Activated CD8-positive, alpha-beta T cell treated with anti-CD3 and anti-CD28 coated beads for 36 hours (primary cell): ENCODE results near the gene TRPV2. TPM values are rescaled to one million over a fixed set of nuclear protein-coding genes. Genes with fewer than 3 reads are reported as not detected.

ENCODE experiments used
- ATAC-seq: fragments of 200-7000 bp; cut with Tn5 transposase; one replicate; pipeline ENCODE4 v1.10.0; 2021; ENCODE audit warnings: mild to moderate bottlenecking, moderate library complexity
- CTCF ChIA-PET: fragments of 350-600 bp; sonication (Branson Sonifier 250); formaldehyde crosslinking; loops from one replicate; lab custom pipeline; 2021; ENCODE audit warnings: antibody characterized with exemption; lab: Charles Lee
- POLR2A ChIA-PET: fragments of 350-600 bp; sonication (Branson Sonifier 250); formaldehyde crosslinking; loops from one replicate; lab custom pipeline; 2021; ENCODE audit warnings: antibody characterized with exemption; lab: Charles Lee
- DNase-seq: peaks from one replicate; pipeline ENCODE4 v3.0.0-alpha.2; 2020
- H3K27ac Mint-ChIP-seq: one replicate; pipeline ENCODE4 v1.8.0; 2021; ENCODE audit warnings: mild to moderate bottlenecking, mixed read lengths
- H3K27me3 Mint-ChIP-seq: one replicate; pipeline ENCODE4 v1.8.0; 2021; ENCODE audit warnings: mixed read lengths
- H3K36me3 Mint-ChIP-seq: one replicate; pipeline ENCODE4 v1.8.0; 2021; ENCODE audit warnings: low read depth, mixed read lengths
- H3K4me1 Mint-ChIP-seq: one replicate; pipeline ENCODE4 v1.8.0; 2021; ENCODE audit warnings: low read depth, mixed read lengths
- H3K4me3 Mint-ChIP-seq: one replicate; pipeline ENCODE4 v1.8.0; 2021; ENCODE audit warnings: mild to moderate bottlenecking, moderate library complexity, mixed read lengths
- H3K9me3 Mint-ChIP-seq: one replicate; pipeline ENCODE4 v1.8.0; 2021; ENCODE audit warnings: mixed read lengths
- intact Hi-C: fragments of 100-400 bp; cut with micrococcal nuclease; formaldehyde crosslinking; loops from one replicate; pipeline ENCODE4 v1.10.0; 2022
- total RNA-seq, 2 experiments: library from RNA; stranded (reverse); gene quantifications; one replicate each; pipeline ENCODE4 v1.2.3, GENCODE V29; 2021
- TF ChIP-seq, protein P1 (sequence below): fragments of 200-600 bp; IDR thresholded peaks from one replicate; pipeline ENCODE4 v1.8.0; 2022; ENCODE audit warnings: antibody characterized with exemption, mild to moderate bottlenecking

The TRPV2 gene
- total RNA-seq, 2 experiments from 2014 or later, result 44.6 to 47.6 TPM

DNA sequence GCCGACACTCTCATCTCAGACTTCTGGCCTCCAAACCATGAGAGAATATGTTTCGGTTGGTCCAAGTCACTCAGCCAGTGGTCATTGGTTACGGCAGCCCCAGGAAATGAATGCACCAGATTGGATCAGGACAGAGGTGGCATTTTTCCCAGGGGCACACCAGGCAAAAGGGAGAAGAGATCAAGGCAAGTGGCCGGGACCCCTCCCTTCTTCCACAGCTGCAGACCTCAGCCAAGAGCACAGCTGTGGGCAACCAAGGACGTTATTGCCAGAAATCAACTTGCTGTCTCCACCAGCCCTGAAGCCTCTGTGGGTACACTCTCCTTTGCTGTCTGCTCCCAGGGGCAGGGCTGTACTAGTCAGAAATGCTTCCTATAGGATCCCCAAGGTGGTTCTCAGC, 55.9 kb downstream of the TRPV2 start:
- H3K27me3 Mint-ChIP-seq, result no peaks in the 10 kb centered on the region
- DNase-seq (no peak), ATAC-seq (no peak)
- no peaks in the 10 kb centered on the region for H3K4me1 Mint-ChIP-seq
- no peak overlapping the region for H3K27ac Mint-ChIP-seq
- TF ChIP-seq, protein P1, sequence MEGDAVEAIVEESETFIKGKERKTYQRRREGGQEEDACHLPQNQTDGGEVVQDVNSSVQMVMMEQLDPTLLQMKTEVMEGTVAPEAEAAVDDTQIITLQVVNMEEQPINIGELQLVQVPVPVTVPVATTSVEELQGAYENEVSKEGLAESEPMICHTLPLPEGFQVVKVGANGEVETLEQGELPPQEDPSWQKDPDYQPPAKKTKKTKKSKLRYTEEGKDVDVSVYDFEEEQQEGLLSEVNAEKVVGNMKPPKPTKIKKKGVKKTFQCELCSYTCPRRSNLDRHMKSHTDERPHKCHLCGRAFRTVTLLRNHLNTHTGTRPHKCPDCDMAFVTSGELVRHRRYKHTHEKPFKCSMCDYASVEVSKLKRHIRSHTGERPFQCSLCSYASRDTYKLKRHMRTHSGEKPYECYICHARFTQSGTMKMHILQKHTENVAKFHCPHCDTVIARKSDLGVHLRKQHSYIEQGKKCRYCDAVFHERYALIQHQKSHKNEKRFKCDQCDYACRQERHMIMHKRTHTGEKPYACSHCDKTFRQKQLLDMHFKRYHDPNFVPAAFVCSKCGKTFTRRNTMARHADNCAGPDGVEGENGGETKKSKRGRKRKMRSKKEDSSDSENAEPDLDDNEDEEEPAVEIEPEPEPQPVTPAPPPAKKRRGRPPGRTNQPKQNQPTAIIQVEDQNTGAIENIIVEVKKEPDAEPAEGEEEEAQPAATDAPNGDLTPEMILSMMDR, result no peak
- CTCF ChIA-PET, result interaction anchor here (1.7 kb wide), 1 partner anchor 18 kb away, joined by 6 read pairs; no protein-coding TSS in a partner anchor
- no peak overlapping the region for H3K4me3 Mint-ChIP-seq
- POLR2A ChIA-PET, result interaction anchor here (0.6 to 0.7 kb wide), 2 partner anchors 25 to 27 kb away, joined by 3 read pairs; no protein-coding TSS in a partner anchor
- no peaks in the 10 kb centered on the region for H3K9me3 Mint-ChIP-seq
- H3K36me3 Mint-ChIP-seq, result no peaks in the 10 kb centered on the region
- intact Hi-C loops, result no loop called here

DNA sequence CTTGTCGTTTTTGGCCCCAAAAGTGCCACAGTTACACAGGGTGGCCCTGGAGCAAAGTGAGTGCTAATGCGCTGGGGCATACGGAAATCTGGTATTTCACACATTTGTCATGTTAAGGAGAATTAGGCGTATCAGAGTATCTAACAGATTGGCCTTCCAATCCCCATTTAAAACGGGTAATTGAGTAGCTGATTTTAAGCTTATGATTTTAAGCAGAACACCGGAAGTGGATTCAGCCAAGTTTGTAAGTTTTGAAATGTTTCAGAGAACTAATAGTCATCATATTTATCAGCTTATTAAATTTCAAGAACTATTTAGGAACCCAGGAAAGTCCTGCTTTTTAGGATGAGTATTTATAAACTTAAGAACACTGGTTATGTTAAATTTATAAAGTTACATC, 57.2 kb downstream of the TRPV2 start:
- TF ChIP-seq, protein P1, result no peak
- DNase-seq (no peak), ATAC-seq (no peak)
- Mint-ChIP-seq H3K27me3 (no peaks in the 10 kb centered on the region), H3K9me3 (no peaks in the 10 kb centered on the region), H3K4me1 (no peaks in the 10 kb centered on the region), H3K4me3 (no peak overlapping the region), H3K36me3 (no peaks in the 10 kb centered on the region), H3K27ac (no peak overlapping the region)
- ChIA-PET CTCF (interaction anchor here (0.6 to 1.7 kb wide), 2 partner anchors 19 to 109 kb away, joined by 3 to 6 read pairs; no protein-coding TSS in a partner anchor), POLR2A (interaction anchor here (0.7 kb wide), 1 partner anchor 429 kb away, joined by 3 read pairs; no protein-coding TSS in a partner anchor)
- intact Hi-C loops, result no loop called here

DNA sequence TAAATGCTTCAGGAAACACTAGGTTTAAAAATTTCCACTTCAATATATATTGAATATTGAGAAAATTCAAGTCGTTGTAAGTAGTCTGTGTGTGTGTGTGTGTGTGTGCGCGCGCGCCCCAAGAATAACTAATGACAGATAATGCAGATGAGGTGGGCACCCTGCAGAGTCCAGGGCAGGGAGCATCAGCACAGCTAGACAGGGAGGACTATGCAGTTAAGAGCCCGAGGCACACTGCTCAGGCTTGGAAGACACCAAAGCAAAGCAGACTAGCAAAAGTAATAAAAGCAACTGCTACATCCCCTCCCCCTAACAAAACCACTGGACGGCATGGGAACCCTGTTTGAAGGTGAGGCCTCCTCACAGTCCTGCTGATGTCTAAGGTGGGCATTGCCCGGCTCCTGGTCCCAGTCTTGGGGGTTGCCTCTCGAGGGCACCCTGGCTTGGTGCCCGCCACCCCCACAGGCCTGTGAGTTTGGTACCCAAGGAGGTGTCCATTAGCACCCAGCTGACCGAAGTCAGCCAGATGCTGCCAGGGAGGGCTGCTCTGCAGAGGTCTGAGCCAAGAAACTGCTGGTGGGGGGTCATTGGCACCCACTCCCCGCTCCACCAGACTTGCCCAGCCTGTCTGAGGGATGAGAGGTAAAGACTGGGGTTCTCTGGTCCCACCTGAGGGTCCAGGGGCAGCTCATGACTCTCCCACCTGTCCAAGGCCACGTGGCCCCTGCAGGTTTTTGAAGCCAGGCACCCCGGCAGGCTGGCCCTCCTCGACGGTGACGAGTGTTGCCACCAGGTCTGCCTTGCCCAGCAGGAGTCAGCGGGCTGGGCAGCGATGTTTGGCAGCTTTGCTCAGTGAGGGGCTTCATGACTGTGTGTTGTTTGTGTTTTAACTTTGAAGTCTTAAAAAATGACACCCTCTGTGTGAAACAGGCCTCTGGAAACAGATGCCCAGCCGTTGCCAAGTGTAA, 58.0 kb downstream of the TRPV2 start:
- Mint-ChIP-seq H3K4me1 (no peaks in the 10 kb centered on the region), H3K27ac (no peak overlapping the region), H3K27me3 (no peaks in the 10 kb centered on the region), H3K9me3 (no peaks in the 10 kb centered on the region), H3K4me3 (no peak overlapping the region), H3K36me3 (no peaks in the 10 kb centered on the region)
- intact Hi-C loops, result no loop called here
- TF ChIP-seq, protein P1, result no peak
- ChIA-PET CTCF (interaction anchor here (1.7 kb wide), 1 partner anchor 20 kb away, joined by 6 read pairs; no protein-coding TSS in a partner anchor), POLR2A (interaction anchor here (0.7 kb wide), 1 partner anchor 430 kb away, joined by 3 read pairs; no protein-coding TSS in a partner anchor)
- no peak for ATAC-seq
- DNase-seq, result no peak

DNA sequence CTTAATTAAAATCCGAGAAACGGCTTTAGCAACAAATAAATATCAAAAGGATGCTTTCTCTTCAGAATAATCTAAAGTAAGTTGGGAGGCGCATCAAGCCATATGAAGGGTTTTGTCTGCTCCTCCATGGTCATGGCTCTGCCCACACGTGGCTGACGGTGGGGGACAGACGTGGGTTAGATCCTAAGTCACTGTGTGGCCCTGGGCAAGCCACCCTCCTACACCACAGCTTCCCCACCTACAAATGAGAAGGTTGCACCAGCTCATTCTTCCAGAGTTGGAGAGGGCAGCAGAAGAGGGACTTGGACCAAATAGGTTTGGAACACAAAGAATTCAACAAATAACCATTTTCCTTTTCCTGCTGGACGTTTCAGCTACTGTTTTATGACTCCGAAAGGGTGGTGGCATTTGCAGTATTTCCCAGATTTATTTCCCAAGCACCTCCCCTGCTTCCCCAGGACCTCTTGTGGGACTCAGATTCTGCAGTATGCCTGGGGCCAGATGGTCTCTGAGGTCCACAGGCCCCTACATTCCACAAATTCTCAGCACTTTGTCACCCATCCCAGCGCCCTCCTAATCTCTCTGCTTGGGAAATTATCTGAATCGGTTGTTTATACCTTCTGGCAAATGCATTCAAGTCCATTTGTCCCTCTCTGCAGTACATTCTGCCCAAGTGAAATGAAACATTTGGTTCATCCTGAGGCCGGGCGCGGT, 58.8 kb downstream of the TRPV2 start:
- ChIA-PET CTCF (interaction anchor here (1.0 kb wide), 1 partner anchor 16 kb away, joined by 4 read pairs; no protein-coding TSS in a partner anchor), POLR2A (no interaction called here)
- Mint-ChIP-seq H3K4me3 (no peak overlapping the region), H3K27ac (no peak overlapping the region), H3K4me1 (no peaks in the 10 kb centered on the region), H3K27me3 (no peaks in the 10 kb centered on the region), H3K9me3 (no peaks in the 10 kb centered on the region), H3K36me3 (no peaks in the 10 kb centered on the region)
- intact Hi-C loops, result no loop called here
- DNase-seq (no peak), ATAC-seq (no peak)
- TF ChIP-seq, protein P1, result no peak
